Pancreas (tissue), 10 donors: ENCODE measurements around the gene ZDHHC14. TPM values are rescaled to one million over a fixed set of nuclear protein-coding genes. Genes with fewer than 3 reads are reported as not detected.

Experiments used
- ATAC-seq, 4 donors: fragments of 200-7000 bp; cut with Tn5 transposase; one replicate each; pipeline versions ENCODE4 v1.8.0 to v1.9.1; 2020; ENCODE audit warnings: mild to moderate bottlenecking in 4 of 4, moderate library complexity in 4 of 4
- DNase-seq, 6 donors: peaks; one replicate each; pipeline ENCODE4 v3.0.0-alpha.2; 2020
- FAIRE-seq: peaks from 2 replicates; lab custom pipeline; 2012; peaks lifted over from hg19 to GRCh38; lab: Jason Lieb, UNC
- H3K27ac ChIP-seq, 4 donors: fragments of 200-600 bp; sonication (generic); 1 replicate in 3 of 4; 2 replicates in 1 of 4; pipeline versions ENCODE4 v1.5.0 to v1.8.0; 2020
- H3K27me3 ChIP-seq, 4 donors: fragments of 200-600 bp; one replicate each; pipeline ENCODE4 v1.8.0; 2021
- H3K36me3 ChIP-seq, 3 donors: fragments of 200-600 bp; sonication (generic) in 1 of 3; one replicate each; pipeline versions ENCODE4 v1.5.0 to v1.8.0; 2020 to 2021
- H3K4me1 ChIP-seq, 3 donors: fragments of 200-600 bp; one replicate each; pipeline ENCODE4 v1.8.0; 2021
- H3K4me3 ChIP-seq, 4 donors: fragments of 200-600 bp; sonication (generic) in 2 of 4; one replicate each; pipeline versions ENCODE4 v1.5.0 to v1.8.0; 2020 to 2021
- H3K9me3 ChIP-seq, 4 donors: fragments of 200-600 bp; one replicate each; pipeline ENCODE4 v1.8.0; 2021
- WGBS, 2 donors: extraction: QIAGEN DNeasy Blood & Tissue Kit; methylation state at CpG; one replicate each; pipeline ENCODE4 v1.1.7; 2013; 5-methylcytosine and 5-hydroxymethylcytosine counted together
- intact Hi-C, 3 donors: fragments of 100-400 bp; cut with DNase I; formaldehyde crosslinking; loops; one replicate each; pipeline versions ENCODE4 v1.11.1 to v1.14.2; 2022
- polyA plus RNA-seq, 2 donors: library from polyadenylated mRNA; stranded (reverse); fragments of 200-250 nt; gene quantifications; one replicate each; pipeline ENCODE4 v1.2.3, GENCODE V29; 2013
- total RNA-seq, 6 donors: library from RNA; stranded (reverse); fragmentation: NEBNext Ultra II Directional in 4 of 6; extraction: Animal tissue kit (Norgen Biotek cat#: 25700) in 4 of 6; gene quantifications; one replicate each; pipeline versions ENCODE4 v1.2.1 to v1.2.4, GENCODE V29; 2021 to 2023
- TF ChIP-seq, protein P1 (sequence below), 4 donors: fragments of 200-600 bp; sonication (generic) in 3 of 4; IDR thresholded peaks; one replicate each; pipeline versions ENCODE4 v1.5.0 to v1.8.0; 2021; ENCODE audit warnings: antibody characterized with exemption in 4 of 4
- donor health status: healthy with polysubstance abuse.
- donor health status: DM: no; HTN: no; CAD: no; lungs with moderate emphysema.
- donor health status: DM: no; HTN: no; CAD: no.
- donor health status: control.
- donor health status: control.
- donor health status: Bipolar disorder and iron deficiency.
- donor health status: DM: yes; HTN: yes; CAD: no.
- donor health status: DM: no; HTN: no; CAD: no.
- donor health status: DM: no; HTN: no; CAD: no.
- donor health status: DM: yes; HTN: yes; CAD: no.

Gene ZDHHC14
- total and polyA plus RNA-seq, 8 donors, result 3.1 to 9.9 (median 4.5) TPM

DNA sequence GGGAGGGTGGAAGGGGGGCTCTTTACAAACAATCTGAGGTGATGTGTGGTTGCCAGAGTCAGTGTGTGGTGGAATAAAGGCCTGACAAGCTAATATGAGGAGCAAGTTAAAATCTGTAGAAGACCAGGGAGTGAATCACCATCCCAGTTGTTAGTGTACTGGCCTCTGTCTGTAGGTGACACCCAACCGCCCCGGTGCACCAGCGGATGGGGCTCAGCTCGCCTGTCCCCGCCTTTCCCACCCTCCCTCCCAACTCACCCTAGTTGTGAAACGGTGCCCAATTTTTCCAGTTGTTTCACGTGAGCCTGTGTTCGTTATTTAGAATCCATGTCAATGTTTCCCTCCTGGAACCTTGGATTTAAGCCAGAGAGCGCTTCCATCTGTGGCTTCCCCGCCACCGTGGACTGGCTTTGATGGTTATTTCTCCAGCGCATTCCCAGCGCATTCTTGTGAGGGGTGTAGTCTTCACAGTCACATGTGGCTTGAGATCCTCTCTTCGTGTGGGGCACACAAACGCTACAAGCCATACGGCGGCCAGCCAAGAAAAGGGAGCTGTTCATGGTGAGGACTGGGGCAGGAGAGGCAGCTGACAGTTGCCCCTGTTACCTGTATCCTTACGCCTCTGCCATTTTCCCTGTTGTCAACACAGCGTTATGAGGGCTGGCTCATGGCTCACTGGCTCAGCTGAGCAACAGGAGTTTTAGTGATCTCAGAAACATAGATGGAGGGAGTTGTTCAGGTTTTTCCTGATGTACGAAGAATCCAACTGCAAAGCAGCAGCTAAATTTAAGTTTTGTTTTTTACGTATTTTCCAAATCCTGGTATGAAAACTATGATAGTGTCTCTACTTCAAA is 137.6 kb downstream of the ZDHHC14 start:
- Histone ChIP-seq H3K36me3 (no peaks in the 10 kb centered on the region), H3K9me3 (no peaks in the 10 kb centered on the region), H3K4me3 (no peak overlapping the region), H3K27ac (no peak overlapping the region), H3K4me1 (no peaks in the 10 kb centered on the region), H3K27me3 (no peaks in the 10 kb centered on the region)
- intact Hi-C loops, result no loop called here
- FAIRE-seq (no peak), ATAC-seq (peak in 1 of 4 donors; percentile 21), DNase-seq (no peak)
- TF ChIP-seq, protein P1, sequence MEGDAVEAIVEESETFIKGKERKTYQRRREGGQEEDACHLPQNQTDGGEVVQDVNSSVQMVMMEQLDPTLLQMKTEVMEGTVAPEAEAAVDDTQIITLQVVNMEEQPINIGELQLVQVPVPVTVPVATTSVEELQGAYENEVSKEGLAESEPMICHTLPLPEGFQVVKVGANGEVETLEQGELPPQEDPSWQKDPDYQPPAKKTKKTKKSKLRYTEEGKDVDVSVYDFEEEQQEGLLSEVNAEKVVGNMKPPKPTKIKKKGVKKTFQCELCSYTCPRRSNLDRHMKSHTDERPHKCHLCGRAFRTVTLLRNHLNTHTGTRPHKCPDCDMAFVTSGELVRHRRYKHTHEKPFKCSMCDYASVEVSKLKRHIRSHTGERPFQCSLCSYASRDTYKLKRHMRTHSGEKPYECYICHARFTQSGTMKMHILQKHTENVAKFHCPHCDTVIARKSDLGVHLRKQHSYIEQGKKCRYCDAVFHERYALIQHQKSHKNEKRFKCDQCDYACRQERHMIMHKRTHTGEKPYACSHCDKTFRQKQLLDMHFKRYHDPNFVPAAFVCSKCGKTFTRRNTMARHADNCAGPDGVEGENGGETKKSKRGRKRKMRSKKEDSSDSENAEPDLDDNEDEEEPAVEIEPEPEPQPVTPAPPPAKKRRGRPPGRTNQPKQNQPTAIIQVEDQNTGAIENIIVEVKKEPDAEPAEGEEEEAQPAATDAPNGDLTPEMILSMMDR (IDR thresholded peaks at IDR 0.05), result no peak
- WGBS, 2 donors, result 77 to 92% methylated on average over 21 of the region's 21 CpGs

DNA sequence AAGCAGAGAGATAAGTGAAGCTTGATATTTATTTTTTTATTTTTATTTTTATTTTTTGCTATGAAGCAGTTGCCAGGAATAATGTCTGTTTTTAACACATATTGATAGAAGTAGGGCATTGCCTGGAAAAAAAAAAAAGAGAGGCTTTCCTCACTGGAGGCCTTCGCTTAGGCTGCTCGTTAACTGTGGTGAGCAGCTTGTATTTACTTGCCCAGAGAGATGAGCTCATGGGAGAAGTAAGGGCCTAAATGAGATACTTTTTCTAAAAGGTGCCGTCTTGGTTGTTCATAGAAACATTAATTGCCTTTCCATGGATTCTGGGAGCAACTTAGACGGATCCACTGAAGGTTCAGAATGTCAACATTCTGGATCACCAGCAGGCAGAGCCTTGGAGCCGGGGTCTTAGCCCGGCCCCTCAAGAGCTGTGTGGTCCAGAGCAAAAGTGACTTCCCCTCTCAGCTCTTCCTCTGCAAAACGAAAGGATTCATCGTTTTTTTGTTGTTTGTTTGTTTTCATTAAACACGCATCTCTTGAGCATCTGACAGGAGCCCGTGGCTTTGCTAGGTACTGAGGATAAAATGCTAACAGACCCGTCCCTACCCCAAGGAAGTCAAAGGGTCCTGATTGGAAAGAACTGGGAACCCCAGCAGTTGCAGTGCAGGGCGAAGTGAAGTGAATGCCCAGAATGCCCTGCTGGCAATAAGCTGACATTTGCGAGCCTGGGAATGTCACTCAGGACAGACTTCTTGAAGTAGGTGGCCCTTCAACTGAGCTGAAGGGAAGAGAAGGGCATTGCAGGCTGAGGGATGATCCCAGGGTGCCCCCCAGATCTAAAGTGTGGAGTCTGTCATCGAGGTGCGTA is 138.5 kb downstream of the ZDHHC14 start:
- Histone ChIP-seq H3K36me3 (no peaks in the 10 kb centered on the region), H3K27ac (no peak overlapping the region), H3K4me3 (no peak overlapping the region), H3K4me1 (no peaks in the 10 kb centered on the region), H3K9me3 (no peaks in the 10 kb centered on the region), H3K27me3 (no peaks in the 10 kb centered on the region)
- no peak for DNase-seq
- intact Hi-C loops, result no loop called here
- TF ChIP-seq, protein P1 (IDR thresholded peaks at IDR 0.05), result no peak
- WGBS, 2 donors, result 89 to 91% methylated on average over 15 of the region's 15 CpGs
- no peak for ATAC-seq
- FAIRE-seq, result no peak

DNA sequence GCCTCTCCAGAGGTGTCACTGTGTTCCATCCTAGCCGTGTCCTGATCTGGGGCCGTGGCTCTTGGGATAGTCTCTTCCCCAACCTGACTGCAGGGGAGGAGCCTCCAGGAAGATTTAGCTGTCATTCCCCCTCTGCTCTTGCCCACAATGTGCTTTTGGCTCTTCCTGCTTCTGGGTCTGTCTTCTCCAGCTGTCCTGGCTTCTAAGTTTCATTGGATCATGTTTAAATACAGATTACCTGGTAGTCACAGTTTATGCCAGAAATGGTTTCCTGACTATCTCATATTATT is 139.1 kb downstream of the ZDHHC14 start:
- WGBS, 2 donors, result 95 to 96% methylated on average over 2 of the region's 2 CpGs

DNA sequence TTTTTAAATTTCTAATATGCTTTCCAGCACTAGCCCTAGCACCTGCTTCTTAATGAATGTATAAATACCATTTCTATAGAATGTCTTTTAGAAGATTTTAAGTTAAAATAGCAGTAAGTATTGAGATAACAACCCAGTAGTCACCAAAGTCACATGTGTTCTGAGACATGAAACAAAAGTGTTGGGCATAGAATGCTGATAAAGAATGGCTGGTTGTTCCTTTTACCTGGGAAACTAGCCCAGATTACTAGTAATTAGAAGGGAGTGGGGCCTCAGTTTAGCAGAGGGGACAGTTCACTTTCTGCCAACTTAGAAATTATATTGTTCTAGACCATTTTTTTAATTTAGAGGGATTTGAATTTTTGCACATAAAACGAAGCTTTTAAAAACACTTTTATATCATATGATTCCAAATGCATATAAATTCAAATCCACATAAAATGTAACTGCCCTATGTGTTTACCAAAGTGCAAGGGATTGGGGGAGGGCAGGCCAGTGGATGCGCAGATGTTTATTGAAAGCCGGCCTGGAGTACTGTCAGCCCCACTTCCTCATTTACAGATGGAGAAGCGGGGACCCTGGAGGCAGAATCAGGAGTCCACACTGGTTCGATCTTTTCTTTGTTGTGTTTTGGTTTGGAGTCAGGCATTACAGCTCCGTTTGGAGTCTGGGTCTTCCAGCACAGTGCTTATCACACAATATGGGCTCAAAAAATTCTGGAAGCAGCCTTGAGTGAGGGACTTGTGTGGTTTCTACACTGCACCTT is 139.8 kb downstream of the ZDHHC14 start:
- TF ChIP-seq, protein P1 (IDR thresholded peaks at IDR 0.05), result no peak
- H3K4me3 ChIP-seq, result no peak overlapping the region
- DNase-seq (no peak), ATAC-seq (no peak), FAIRE-seq (no peak)
- H3K36me3 ChIP-seq, result no peaks in the 10 kb centered on the region
- intact Hi-C loops, result no loop called here
- H3K4me1 ChIP-seq, result no peaks in the 10 kb centered on the region
- no peaks in the 10 kb centered on the region for H3K9me3 ChIP-seq
- no peaks in the 10 kb centered on the region for H3K27me3 ChIP-seq
- 87 to 91% methylated on average over 6 of the region's 6 CpGs for whole genome bisulfite sequencing, 2 donors
- no peak overlapping the region for H3K27ac ChIP-seq

More for the DNA sequence above, 139.1 kb downstream of the ZDHHC14 start:
- DNase-seq (no peak), FAIRE-seq (no peak), ATAC-seq (no peak)
- H3K9me3 ChIP-seq, result no peaks in the 10 kb centered on the region
- no peaks in the 10 kb centered on the region for H3K36me3 ChIP-seq
- H3K4me1 ChIP-seq, result no peaks in the 10 kb centered on the region
- TF ChIP-seq, protein P1 (IDR thresholded peaks at IDR 0.05), result no peak
- intact Hi-C loops, result no loop called here
- no peak overlapping the region for H3K27ac ChIP-seq
- no peaks in the 10 kb centered on the region for H3K27me3 ChIP-seq
- H3K4me3 ChIP-seq, result no peak overlapping the region
